ENCODE results near the gene DUT.

Gene DUT

DNA sequence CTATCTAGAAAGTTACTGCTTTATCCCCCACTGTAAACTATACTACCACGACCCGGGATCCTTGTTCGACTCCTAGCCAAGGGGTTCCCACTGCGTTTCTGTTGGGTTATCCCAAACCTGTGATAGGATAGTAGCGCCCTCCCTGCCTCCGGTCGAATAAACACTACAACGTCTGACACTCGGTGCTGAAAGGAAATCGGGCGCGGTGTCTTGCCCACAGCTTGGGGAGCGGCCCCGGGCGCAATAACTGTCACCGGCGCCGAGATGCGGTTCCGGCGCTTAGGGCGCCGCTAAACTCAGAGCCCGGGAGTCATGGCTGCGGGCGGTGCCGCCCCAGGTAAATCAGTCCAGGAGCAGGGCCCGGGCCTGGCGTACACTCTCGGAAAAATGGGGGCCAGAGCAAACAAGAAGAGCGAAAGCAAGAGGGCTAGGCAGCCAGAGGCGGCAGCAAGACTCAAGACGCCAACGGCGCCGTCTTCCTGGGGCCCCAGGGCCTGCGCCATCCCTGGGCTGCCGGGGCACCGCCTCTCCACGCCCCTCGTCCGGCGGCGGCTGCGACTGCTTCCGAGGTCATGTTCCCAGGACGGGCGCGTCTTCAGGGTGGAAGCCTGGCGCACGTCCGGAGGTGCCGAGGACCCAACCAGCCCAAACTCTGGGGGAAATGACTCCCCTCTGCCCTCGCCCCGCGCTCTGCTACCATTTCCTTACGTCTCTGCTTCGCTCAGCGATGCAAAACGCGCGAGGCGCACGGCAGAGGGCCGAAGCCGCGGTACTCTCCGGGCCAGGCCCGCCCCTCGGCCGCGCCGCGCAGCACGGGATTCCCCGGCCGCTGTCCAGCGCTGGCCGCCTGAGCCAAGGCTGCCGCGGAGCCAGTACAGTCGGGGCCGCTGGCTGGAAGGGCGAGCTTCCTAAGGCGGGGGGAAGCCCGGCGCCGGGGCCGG, at the start of gene DUT:
DUT (plus strand) TSS at position 575 of the 941 bp plus-strand sequence; CDS start at position 662, 87 bp downstream.
- in situ Hi-C loops (cut with HindIII; ENCODE audit: low sequenced_read_pairs), result no loop called here
- TF ChIP-seq, protein P1, sequence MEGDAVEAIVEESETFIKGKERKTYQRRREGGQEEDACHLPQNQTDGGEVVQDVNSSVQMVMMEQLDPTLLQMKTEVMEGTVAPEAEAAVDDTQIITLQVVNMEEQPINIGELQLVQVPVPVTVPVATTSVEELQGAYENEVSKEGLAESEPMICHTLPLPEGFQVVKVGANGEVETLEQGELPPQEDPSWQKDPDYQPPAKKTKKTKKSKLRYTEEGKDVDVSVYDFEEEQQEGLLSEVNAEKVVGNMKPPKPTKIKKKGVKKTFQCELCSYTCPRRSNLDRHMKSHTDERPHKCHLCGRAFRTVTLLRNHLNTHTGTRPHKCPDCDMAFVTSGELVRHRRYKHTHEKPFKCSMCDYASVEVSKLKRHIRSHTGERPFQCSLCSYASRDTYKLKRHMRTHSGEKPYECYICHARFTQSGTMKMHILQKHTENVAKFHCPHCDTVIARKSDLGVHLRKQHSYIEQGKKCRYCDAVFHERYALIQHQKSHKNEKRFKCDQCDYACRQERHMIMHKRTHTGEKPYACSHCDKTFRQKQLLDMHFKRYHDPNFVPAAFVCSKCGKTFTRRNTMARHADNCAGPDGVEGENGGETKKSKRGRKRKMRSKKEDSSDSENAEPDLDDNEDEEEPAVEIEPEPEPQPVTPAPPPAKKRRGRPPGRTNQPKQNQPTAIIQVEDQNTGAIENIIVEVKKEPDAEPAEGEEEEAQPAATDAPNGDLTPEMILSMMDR (IDR thresholded peaks at IDR 0.05; ENCODE audit: low read depth, low read length), result no peak
- H3K4me3 ChIP-seq (ENCODE audit: low read depth, low read length), result peak within 1 kb of the TSS; percentile 74
- DNase-seq (ENCODE audit: low read depth, low spot score), result peak; percentile 88

DNA sequence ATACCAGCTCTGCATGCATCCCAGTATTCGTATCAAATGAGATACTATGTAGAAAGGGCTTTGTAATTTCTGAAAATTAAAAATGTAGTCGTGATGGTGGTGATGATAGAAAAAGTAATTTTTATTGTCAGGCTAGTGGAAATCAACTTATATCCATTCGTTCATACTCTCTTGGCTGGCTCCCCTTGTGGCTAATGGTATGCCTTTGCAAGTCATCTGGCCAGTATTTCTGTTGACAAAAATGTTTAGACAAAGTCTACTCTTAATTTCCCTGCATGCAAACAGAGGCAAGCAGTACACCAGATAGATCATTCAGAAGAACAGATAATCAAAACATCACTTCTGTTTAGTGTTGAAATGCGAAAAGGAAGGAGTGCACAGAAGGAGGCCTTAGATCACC, 49.6 kb upstream of the DUT start:
- DNase-seq (ENCODE audit: low read depth, low spot score), result no peak
- TF ChIP-seq, protein P1 (IDR thresholded peaks at IDR 0.05; ENCODE audit: low read depth, low read length), result peak; percentile 14
- in situ Hi-C loops (cut with HindIII; ENCODE audit: low sequenced_read_pairs), result no loop called here
- H3K4me3 ChIP-seq (ENCODE audit: low read depth, low read length), result no peak overlapping the region

- peak; percentile 24 for DNase-seq (ENCODE audit: low read depth, low spot score)
- in situ Hi-C loops (cut with HindIII; ENCODE audit: low sequenced_read_pairs), result no loop called here
- TF ChIP-seq, protein P1 (IDR thresholded peaks at IDR 0.05; ENCODE audit: low read depth, low read length), result no peak
These were observed 49.0 kb upstream of the DUT start for GRCh38 chr15:48282216-48282615.

GRCh38 chr15:48283396-48284145, 47.7 kb upstream of the DUT start:
- TF ChIP-seq, protein P1 (IDR thresholded peaks at IDR 0.05; ENCODE audit: low read depth, low read length), result no peak
- peak; percentile 6 for DNase-seq (ENCODE audit: low read depth, low spot score)
- H3K4me3 ChIP-seq (ENCODE audit: low read depth, low read length), result no peak overlapping the region
- in situ Hi-C loops (cut with HindIII; ENCODE audit: low sequenced_read_pairs), result no loop called here

More at GRCh38 chr15:48282216-48282615, 49.0 kb upstream of the DUT start:
- H3K4me3 ChIP-seq (ENCODE audit: low read depth, low read length), result no peak overlapping the region

DNA sequence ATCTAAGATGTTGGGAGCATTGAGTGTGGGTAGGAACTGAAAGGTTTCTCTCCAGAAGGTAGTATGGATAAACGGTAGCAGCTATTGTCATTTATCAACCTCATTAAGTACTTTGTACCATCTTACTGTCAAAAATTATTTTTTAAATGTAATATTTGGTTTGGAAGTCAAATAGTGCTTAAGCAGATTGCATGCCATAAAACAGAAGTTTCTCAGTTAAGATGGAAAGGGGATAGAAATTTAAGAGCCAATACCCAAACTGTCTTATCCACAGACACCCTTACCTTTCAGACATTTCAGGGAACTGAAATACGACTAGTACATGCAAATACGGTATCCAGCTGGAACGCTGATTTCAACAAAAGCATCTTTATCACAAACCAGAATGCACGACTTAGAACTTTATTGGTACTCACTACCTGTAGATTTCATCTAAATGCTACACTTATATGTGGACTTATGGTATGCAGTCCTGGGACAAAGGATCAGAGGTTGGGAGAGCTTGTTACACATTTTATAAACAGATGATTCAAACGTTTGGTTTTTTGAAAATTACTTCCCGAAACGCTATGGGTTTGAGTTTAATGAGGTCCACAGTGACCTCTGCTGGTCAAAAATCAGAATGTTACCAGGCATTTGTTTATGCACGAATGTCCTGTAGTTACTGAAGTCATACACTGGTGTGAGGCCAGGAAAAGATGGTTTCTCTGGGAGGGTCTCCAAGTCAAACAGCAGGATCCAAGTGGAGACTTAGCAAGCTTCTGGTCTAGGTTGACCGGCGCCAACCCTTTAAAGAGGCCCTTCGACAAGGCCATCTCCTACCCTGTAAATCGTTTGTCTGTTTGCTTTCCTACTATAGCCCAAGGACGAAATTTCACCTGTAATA, 45.7 kb upstream of the DUT start:
- no peak overlapping the region for H3K4me3 ChIP-seq (ENCODE audit: low read depth, low read length)
- in situ Hi-C loops (cut with HindIII; ENCODE audit: low sequenced_read_pairs), result no loop called here
- TF ChIP-seq, protein P1 (IDR thresholded peaks at IDR 0.05; ENCODE audit: low read depth, low read length), result peak; percentile 65
- peak; percentile 96 for DNase-seq (ENCODE audit: low read depth, low spot score)

- no peak for DNase-seq (ENCODE audit: low read depth, low spot score)
- TF ChIP-seq, protein P1 (IDR thresholded peaks at IDR 0.05; ENCODE audit: low read depth, low read length), result no peak
- in situ Hi-C loops (cut with HindIII; ENCODE audit: low sequenced_read_pairs), result no loop called here
- no peak overlapping the region for H3K4me3 ChIP-seq (ENCODE audit: low read depth, low read length)
These were observed 41.6 kb upstream of the DUT start for GRCh38 chr15:48289628-48290027.

All from astrocyte of the spinal cord (primary cell).